Liver (tissue), 9 donors: ENCODE results near the gene ASPA. TPM values are rescaled to one million over a fixed set of nuclear protein-coding genes. Genes with fewer than 3 reads are reported as not detected.

Experiments used
- DNase-seq: peaks from one replicate; pipeline ENCODE4 v3.0.0-alpha.2; 2017; ENCODE audit warnings: low spot score
- H3K27ac ChIP-seq, 2 donors: one replicate each; pipeline ENCODE4 v1.7.0; 2013; ENCODE audit warnings: inconsistent platforms in 2 of 2, low read length in 2 of 2, control low read depth in 1 of 2, low read depth in 1 of 2, mild to moderate bottlenecking in 1 of 2
- H3K27me3 ChIP-seq, 4 donors: one replicate each; pipeline versions ENCODE4 v1.6.1 to v1.7.0; 2013; ENCODE audit warnings: low read length in 3 of 4, inconsistent platforms in 1 of 4, mild to moderate bottlenecking in 1 of 4, moderate library complexity in 1 of 4; ENCODE audit not compliant: control insufficient read depth in 4 of 4, insufficient read depth in 4 of 4
- H3K36me3 ChIP-seq, 4 donors: one replicate each; pipeline versions ENCODE4 v1.6.1 to v1.7.0; 2013; ENCODE audit warnings: low read length in 3 of 4, mild to moderate bottlenecking in 3 of 4, low read depth in 1 of 4, moderate library complexity in 1 of 4; ENCODE audit not compliant: control insufficient read depth in 4 of 4, insufficient read depth in 3 of 4
- H3K4me1 ChIP-seq, 4 donors: one replicate each; pipeline versions ENCODE4 v1.6.1 to v1.7.0; 2013; ENCODE audit warnings: low read length in 3 of 4, mild to moderate bottlenecking in 3 of 4, moderate library complexity in 1 of 4; ENCODE audit not compliant: control insufficient read depth in 4 of 4, insufficient read depth in 4 of 4
- H3K4me3 ChIP-seq, 3 donors: one replicate each; pipeline versions ENCODE4 v1.6.1 to v1.7.0; 2013; ENCODE audit warnings: low read length in 3 of 3, control low read depth in 1 of 3, low read depth in 1 of 3, mild to moderate bottlenecking in 1 of 3
- H3K9ac ChIP-seq, 2 donors: one replicate each; pipeline ENCODE4 v1.7.0; 2013; ENCODE audit warnings: low read length in 2 of 2, mild to moderate bottlenecking in 2 of 2, moderate library complexity in 2 of 2, control low read depth in 1 of 2, low read depth in 1 of 2
- H3K9me3 ChIP-seq, 4 donors: one replicate each; pipeline versions ENCODE4 v1.6.1 to v1.7.0; 2013; ENCODE audit warnings: low read length in 3 of 4; ENCODE audit not compliant: control insufficient read depth in 4 of 4
- EGR1 ChIP-seq, 2 donors: IDR thresholded peaks; 2 replicates each; pipeline ENCODE4 v1.6.1; 2016 to 2018; ENCODE audit warnings: antibody characterized with exemption in 2 of 2, low read depth in 2 of 2
- FOXA1 ChIP-seq: IDR thresholded peaks from 2 replicates; pipeline ENCODE4 v1.6.1; 2016; ENCODE audit warnings: antibody characterized with exemption
- GABPA ChIP-seq, 2 donors: IDR thresholded peaks in 1 of 2; conservative IDR thresholded peaks in 1 of 2; 2 replicates each; pipeline ENCODE4 v1.6.1; 2016; ENCODE audit warnings: antibody characterized with exemption in 2 of 2, mild to moderate bottlenecking in 1 of 2, moderate library complexity in 1 of 2
- JUND ChIP-seq, 2 donors: IDR thresholded peaks; 2 replicates each; pipeline ENCODE4 v1.6.1; 2016; ENCODE audit warnings: antibody characterized with exemption in 2 of 2
- NR2F2 ChIP-seq: IDR thresholded peaks from 2 replicates; pipeline ENCODE4 v1.6.1; 2016; ENCODE audit warnings: antibody characterized with exemption
- RXRA ChIP-seq, 2 donors: IDR thresholded peaks; 2 replicates each; pipeline ENCODE4 v1.6.1; 2017 to 2018; ENCODE audit warnings: antibody characterized with exemption in 2 of 2, mild to moderate bottlenecking in 1 of 2
- TAF1 ChIP-seq: conservative IDR thresholded peaks from 2 replicates; pipeline ENCODE4 v1.6.1; 2016; ENCODE audit warnings: antibody characterized with exemption, mild to moderate bottlenecking
- YY1 ChIP-seq: IDR thresholded peaks from 2 replicates; pipeline ENCODE4 v1.6.1; 2016; ENCODE audit warnings: antibody characterized with exemption, mild to moderate bottlenecking
- WGBS: extraction: QIAGEN DNeasy Blood & Tissue Kit; methylation state at CpG from one replicate; pipeline ENCODE4 v1.1.7; 2013; 5-methylcytosine and 5-hydroxymethylcytosine counted together
- polyA plus RNA-seq, 2 donors: library from polyadenylated mRNA; stranded (reverse) in 1 of 2; unstranded in 1 of 2; fragments of 200-250 nt in 1 of 2; fragments of >200 nt in 1 of 2; fragmentation: Nextera tagmentation in 1 of 2; extraction: Ambion mirVana in 1 of 2; gene quantifications; one replicate each; pipeline versions ENCODE4 v1.2.1 to v1.2.3, GENCODE V29; 2013 to 2015
- total RNA-seq, 2 donors: library from RNA; depleted of rRNA; stranded (reverse); fragments of >200 nt; gene quantifications; one replicate each; pipeline ENCODE4 v1.2.3, GENCODE V29; 2014
- TF ChIP-seq, protein P1 (sequence below): IDR thresholded peaks from 2 replicates; pipeline ENCODE4 v1.6.1; 2016; ENCODE audit warnings: antibody characterized with exemption
- TF ChIP-seq, protein P2 (sequence below): IDR thresholded peaks from 2 replicates; pipeline ENCODE4 v1.6.1; 2016; ENCODE audit warnings: antibody characterized with exemption, mild to moderate bottlenecking
- TF ChIP-seq, protein P3 (sequence below): IDR thresholded peaks from 2 replicates; pipeline ENCODE4 v1.6.1; 2016; ENCODE audit warnings: antibody characterized with exemption
- TF ChIP-seq, protein P4 (sequence below): IDR thresholded peaks from 2 replicates; pipeline ENCODE4 v1.6.1; 2016; ENCODE audit warnings: antibody characterized with exemption
- donor health status: healthy.
- donor health status: healthy.
- donor health status: healthy.
- donor health status: healthy.
- donor health status: healthy.

ASPA gene
- total and polyA plus RNA-seq, 4 donors = 0.89 to 4.7 (median 1.9) TPM

DNA sequence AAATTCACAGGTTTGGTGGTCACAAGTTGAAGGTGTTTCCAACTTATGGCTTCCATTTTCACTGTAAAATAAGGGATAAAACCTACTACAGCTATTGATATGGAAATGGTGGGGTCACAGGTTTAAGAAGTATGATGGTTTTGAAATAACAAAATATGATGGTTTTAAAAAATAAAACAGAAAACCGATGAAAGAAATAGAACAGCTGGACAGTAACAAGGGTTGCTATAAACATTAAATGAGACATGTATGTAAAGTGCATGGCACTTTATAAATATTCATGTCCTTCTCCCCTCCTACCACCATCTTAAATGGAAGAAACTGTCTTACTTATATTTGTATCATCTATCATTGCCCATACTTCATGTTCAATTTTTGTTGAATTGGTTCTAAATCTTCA is 31.3 kb downstream of the ASPA start (continued):
- no peak for TF ChIP-seq FOXA1

DNA sequence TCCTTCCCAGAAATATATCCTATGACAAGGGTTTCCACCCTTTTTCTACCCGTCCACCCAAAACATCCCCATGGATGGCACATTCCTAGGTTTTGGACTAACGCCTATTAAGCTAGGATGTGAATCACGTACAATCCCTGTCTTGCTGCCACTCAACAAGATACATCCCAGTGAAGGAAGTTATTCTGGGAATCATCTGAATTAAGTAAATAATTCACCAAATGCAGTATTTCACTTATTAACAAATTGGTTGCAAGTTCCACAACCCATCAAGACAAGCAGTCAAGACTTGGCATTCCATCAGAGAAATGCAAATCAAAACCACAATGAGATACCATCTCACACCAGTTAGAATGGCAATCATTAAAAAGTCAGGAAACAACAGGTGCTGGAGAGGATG is 32.1 kb downstream of the ASPA start:
- TF ChIP-seq, protein P1, sequence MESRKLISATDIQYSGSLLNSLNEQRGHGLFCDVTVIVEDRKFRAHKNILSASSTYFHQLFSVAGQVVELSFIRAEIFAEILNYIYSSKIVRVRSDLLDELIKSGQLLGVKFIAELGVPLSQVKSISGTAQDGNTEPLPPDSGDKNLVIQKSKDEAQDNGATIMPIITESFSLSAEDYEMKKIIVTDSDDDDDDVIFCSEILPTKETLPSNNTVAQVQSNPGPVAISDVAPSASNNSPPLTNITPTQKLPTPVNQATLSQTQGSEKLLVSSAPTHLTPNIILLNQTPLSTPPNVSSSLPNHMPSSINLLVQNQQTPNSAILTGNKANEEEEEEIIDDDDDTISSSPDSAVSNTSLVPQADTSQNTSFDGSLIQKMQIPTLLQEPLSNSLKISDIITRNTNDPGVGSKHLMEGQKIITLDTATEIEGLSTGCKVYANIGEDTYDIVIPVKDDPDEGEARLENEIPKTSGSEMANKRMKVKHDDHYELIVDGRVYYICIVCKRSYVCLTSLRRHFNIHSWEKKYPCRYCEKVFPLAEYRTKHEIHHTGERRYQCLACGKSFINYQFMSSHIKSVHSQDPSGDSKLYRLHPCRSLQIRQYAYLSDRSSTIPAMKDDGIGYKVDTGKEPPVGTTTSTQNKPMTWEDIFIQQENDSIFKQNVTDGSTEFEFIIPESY = no peak

DNA sequence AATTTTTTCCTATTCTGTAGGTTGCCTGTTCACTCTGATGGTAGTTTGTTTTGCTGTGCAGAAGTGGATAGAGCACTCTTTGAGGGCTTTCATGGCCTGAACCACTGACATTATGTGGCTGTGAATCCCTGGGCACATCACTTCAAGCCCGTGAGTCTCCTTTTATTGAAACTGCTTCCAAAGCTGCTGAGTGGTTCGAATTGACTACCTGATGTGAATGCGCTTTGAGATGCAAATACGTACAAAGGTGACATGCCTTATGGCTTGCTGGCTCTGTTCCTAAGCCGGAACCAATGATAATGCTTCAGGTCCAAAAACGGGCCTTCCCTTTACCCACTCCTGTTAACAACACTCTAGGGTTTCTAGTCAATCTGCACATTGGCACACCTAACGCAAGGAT is 34.3 kb downstream of the ASPA start:
- H3K9me3 ChIP-seq = no peaks in the 10 kb centered on the region
- WGBS = 67% methylated on average over 7 of the region's 7 CpGs
- H3K27me3 ChIP-seq = no peaks in the 10 kb centered on the region
- DNase-seq = no peak
- no peak overlapping the region for H3K27ac ChIP-seq
- peaks cover 5 to 20% (median 13%) of the 10 kb centered on the region in 4 donors for H3K4me1 ChIP-seq
- TF ChIP-seq, protein P1 = no peak
- no peak for TF ChIP-seq RXRA (IDR thresholded peaks at IDR 0.05)
- TF ChIP-seq, protein P2, sequence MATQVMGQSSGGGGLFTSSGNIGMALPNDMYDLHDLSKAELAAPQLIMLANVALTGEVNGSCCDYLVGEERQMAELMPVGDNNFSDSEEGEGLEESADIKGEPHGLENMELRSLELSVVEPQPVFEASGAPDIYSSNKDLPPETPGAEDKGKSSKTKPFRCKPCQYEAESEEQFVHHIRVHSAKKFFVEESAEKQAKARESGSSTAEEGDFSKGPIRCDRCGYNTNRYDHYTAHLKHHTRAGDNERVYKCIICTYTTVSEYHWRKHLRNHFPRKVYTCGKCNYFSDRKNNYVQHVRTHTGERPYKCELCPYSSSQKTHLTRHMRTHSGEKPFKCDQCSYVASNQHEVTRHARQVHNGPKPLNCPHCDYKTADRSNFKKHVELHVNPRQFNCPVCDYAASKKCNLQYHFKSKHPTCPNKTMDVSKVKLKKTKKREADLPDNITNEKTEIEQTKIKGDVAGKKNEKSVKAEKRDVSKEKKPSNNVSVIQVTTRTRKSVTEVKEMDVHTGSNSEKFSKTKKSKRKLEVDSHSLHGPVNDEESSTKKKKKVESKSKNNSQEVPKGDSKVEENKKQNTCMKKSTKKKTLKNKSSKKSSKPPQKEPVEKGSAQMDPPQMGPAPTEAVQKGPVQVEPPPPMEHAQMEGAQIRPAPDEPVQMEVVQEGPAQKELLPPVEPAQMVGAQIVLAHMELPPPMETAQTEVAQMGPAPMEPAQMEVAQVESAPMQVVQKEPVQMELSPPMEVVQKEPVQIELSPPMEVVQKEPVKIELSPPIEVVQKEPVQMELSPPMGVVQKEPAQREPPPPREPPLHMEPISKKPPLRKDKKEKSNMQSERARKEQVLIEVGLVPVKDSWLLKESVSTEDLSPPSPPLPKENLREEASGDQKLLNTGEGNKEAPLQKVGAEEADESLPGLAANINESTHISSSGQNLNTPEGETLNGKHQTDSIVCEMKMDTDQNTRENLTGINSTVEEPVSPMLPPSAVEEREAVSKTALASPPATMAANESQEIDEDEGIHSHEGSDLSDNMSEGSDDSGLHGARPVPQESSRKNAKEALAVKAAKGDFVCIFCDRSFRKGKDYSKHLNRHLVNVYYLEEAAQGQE = no peak
- TF ChIP-seq, protein P3, sequence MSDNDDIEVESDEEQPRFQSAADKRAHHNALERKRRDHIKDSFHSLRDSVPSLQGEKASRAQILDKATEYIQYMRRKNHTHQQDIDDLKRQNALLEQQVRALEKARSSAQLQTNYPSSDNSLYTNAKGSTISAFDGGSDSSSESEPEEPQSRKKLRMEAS = no peak
- TF ChIP-seq, protein P4, sequence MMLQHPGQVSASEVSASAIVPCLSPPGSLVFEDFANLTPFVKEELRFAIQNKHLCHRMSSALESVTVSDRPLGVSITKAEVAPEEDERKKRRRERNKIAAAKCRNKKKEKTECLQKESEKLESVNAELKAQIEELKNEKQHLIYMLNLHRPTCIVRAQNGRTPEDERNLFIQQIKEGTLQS = no peak
- no peak for TF ChIP-seq GABPA (IDR thresholded peaks at IDR 0.05 in 1 of 2, conservative IDR thresholded peaks at IDR 0.05 in 1 of 2)
- no peak for TF ChIP-seq YY1
- no peak for TF ChIP-seq JUND (IDR thresholded peaks at IDR 0.05)
- TF ChIP-seq NR2F2 = no peak
- no peak for TF ChIP-seq FOXA1
- no peak for TF ChIP-seq TAF1
- no peak for TF ChIP-seq EGR1 (IDR thresholded peaks at IDR 0.05; ENCODE audit: low read depth in 2 of 2)
- H3K36me3 ChIP-seq = peaks cover 0 to 2% (median 0%) of the 10 kb centered on the region in 4 donors
- H3K4me3 ChIP-seq = no peak overlapping the region
- H3K9ac ChIP-seq = no peak overlapping the region

More for the DNA sequence above, 32.1 kb downstream of the ASPA start:
- Histone ChIP-seq H3K4me3 (no peak overlapping the region), H3K36me3 (no peaks in the 10 kb centered on the region), H3K27me3 (no peaks in the 10 kb centered on the region), H3K9ac (no peak overlapping the region), H3K27ac (no peak overlapping the region), H3K4me1 (peaks cover 3 to 16% (median 10%) of the 10 kb centered on the region in 4 donors), H3K9me3 (no peaks in the 10 kb centered on the region)
- 93% methylated on average over 3 of the region's 3 CpGs for WGBS
- no peak for DNase-seq
